WI38 (cell line): ENCODE measurements around the gene SETD1B.
"Not testable (repeated sequence)": the region's sequence is repeated elsewhere in the genome, so short reads cannot be mapped to it uniquely, and the experiment has no call there.

Experiments
- H3K4me3 ChIP-seq: 2 replicates; pipeline ENCODE4 v1.5.1; 2011; ENCODE audit warnings: low read depth, mild to moderate bottlenecking, control low read depth, low read length
- CTCF ChIP-seq: IDR thresholded peaks from 2 replicates; pipeline ENCODE4 v1.5.1; 2012; ENCODE audit warnings: low read depth, mild to moderate bottlenecking, control low read depth, low read length

Gene SETD1B

DNA sequence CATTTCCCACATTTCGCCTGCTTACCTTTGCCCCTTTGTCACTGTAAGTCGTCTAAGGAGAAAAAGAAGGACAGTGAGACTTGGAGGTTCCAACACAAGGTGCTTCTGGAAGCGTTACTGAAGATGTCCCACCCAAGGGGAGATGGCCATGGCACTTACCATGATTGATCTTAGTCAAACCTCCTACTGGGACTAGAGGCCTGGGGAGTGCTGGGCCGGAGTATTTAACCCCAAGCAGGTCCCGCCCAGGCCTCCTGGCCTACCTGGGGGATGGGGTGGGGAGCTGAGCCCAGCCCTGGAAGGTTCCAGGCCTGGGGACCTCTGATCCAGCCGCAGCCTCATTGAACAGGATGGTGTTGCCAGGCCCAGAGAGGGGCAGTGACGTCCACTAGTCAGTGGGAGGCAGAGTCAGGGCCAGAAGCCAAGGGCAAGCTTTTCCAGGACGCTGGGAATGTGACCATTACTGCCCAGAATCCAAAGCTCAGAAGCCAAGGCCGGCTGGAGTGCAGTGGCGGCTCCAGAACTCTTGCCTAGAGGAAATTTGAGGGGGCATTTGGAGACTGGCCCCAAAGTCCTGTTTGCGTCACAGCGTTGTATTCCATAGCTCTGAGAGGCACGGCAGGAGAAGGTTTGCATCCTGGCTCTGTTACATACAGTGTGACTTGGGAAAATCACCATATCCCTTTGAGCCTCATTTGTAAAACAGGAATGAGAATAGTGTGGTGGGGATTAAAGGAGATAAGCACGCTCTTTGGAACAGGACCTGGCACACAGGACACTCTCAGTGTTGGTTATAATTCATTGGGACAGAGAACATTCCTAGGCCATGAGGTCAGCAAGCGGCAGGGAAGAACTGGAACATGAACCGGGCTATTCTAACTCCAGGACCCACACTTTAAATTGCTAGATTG lies 55.1 kb downstream of the SETD1B start, which contains the start of gene HPD:
TSS of gene HPD (minus strand) at position 198 of the 911 bp plus-strand sequence. CDS start at position 162, 36 bp downstream.
- H3K4me3 ChIP-seq: no peak within 1 kb of the TSS

DNA sequence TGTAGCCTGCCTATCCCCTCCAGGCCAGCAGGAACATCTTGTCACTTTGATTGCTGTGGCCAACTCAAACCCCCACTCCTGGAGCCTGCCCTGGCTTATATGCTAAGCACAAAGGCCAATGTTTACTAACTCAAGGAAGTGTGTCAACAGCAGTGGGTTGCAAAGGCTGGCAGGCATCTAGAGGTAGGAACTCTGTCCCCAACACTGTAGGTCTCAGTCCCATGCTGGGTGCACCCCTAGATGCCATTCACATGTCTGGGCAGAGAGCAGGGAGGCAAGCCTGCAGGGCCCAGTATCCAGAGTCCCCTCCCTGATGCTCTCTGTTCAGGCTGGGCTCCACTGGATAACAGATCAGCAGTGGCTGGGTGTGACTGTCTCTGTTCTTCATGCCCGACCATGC lies 56.4 kb downstream of the SETD1B start:
- no peak overlapping the region for H3K4me3 ChIP-seq

More for the DNA sequence above, 55.1 kb downstream of the SETD1B start, which contains the start of gene HPD:
- TF ChIP-seq CTCF: no peak

DNA sequence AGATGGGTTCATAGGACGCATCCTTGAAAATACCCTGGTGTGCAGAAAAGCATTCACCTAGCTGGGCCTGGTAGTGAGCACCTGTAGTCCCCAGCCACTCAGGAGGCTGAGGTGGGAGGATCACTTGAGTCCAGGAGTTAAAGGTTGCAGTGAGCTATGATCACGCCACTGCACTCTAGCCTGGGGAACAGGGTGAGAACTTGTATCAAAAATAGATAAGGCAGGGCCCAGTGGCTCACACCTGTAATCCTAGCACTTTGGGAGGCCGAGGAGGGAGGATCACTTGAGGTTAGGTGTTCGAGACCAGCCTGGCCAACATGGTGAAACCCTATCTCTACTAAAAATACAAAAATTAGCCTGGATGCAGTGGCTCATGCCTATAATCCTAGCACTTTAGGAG lies 56.9 kb downstream of the SETD1B start:
- not testable (repeated sequence) for H3K4me3 ChIP-seq

More for the DNA sequence above, 56.4 kb downstream of the SETD1B start:
- no peak for TF ChIP-seq CTCF

- TF ChIP-seq CTCF: no peak
- peak overlapping the region; percentile 26; the same call in 1 of the 2 replicates for H3K4me3 ChIP-seq
These were observed 57.9 kb downstream of the SETD1B start for GRCh38 chr12:121861636-121862254.

- no peak overlapping the region for H3K4me3 ChIP-seq
- TF ChIP-seq CTCF: no peak
These were observed 62.5 kb downstream of the SETD1B start for GRCh38 chr12:121866331-121866730.

GRCh38 chr12:121869229-121869628 lies 65.4 kb downstream of the SETD1B start:
- not testable (repeated sequence) for H3K4me3 ChIP-seq

DNA sequence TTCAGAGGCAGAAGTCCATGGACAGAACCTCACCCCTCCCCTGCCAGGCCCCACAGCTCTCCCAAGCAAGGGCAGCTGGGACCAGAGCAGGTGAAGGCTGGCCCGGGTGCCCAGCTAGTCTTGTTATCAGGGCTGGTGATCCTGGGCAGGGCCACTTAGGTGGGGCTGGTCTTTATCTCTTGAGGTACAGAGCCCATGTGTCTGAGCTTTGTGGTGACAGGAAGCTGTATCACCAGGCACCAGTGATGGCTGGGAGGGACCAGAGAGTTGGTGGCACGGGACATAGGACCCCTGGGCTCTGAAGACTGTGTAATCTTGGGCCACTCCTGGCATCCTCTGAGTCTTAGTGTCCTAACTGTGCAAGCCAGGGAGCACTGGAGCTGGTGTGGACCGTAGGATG lies 67.7 kb downstream of the SETD1B start:
- no peak for TF ChIP-seq CTCF
- H3K4me3 ChIP-seq: no peak overlapping the region

- H3K4me3 ChIP-seq: no peak overlapping the region
- no peak for TF ChIP-seq CTCF
These were observed 68.9 kb downstream of the SETD1B start for GRCh38 chr12:121872546-121873215.
